Naive B cell (primary cell): ENCODE measurements around the gene NINL. TPM values are rescaled to one million over a fixed set of nuclear protein-coding genes. Genes with fewer than 3 reads are reported as not detected.
"Not testable (repeated sequence)": the region's sequence is repeated elsewhere in the genome, so short reads cannot be mapped to it uniquely, and the experiment has no call there.

Experiments used
- ATAC-seq, 2 donors: fragments of 150-1000 bp; cut with Tn5 transposase; 2 replicates each; pipeline ENCODE4 v1.10.0; 2021; ENCODE audit warnings: low read depth in 2 of 2, mild to moderate bottlenecking in 2 of 2, moderate library complexity in 2 of 2
- DNase-seq: peaks from one replicate; pipeline ENCODE4 v3.0.0; 2022
- H3K27ac Mint-ChIP-seq, 6 donors: one replicate each; pipeline ENCODE4 v1.8.0; 2020 to 2022; ENCODE audit warnings: mild to moderate bottlenecking in 6 of 6, mixed read lengths in 6 of 6, moderate library complexity in 5 of 6, inconsistent platforms in 2 of 6
- H3K27me3 Mint-ChIP-seq, 3 donors: one replicate each; pipeline ENCODE4 v1.8.0; 2021 to 2022; ENCODE audit warnings: mixed read lengths in 3 of 3, mild to moderate bottlenecking in 1 of 3
- H3K36me3 Mint-ChIP-seq, 2 donors: one replicate each; pipeline ENCODE4 v1.8.0; 2020 to 2022; ENCODE audit warnings: mixed read lengths in 2 of 2, inconsistent platforms in 1 of 2, mild to moderate bottlenecking in 1 of 2
- H3K4me1 Mint-ChIP-seq, 3 donors: one replicate each; pipeline ENCODE4 v1.8.0; 2020 to 2022; ENCODE audit warnings: mixed read lengths in 3 of 3, inconsistent platforms in 1 of 3, mild to moderate bottlenecking in 1 of 3, moderate library complexity in 1 of 3
- H3K4me3 Mint-ChIP-seq, 8 donors: one replicate each; pipeline ENCODE4 v1.8.0; 2020 to 2022; ENCODE audit warnings: mild to moderate bottlenecking in 8 of 8, mixed read lengths in 8 of 8, moderate library complexity in 8 of 8, inconsistent platforms in 2 of 8
- H3K9me3 Mint-ChIP-seq, 7 donors: one replicate each; pipeline ENCODE4 v1.8.0; 2020 to 2022; ENCODE audit warnings: mixed read lengths in 7 of 7, mild to moderate bottlenecking in 5 of 7, inconsistent platforms in 2 of 7, moderate library complexity in 1 of 7
- polyA plus RNA-seq, 6 donors: library from polyadenylated mRNA; unstranded; fragments of 300-500 nt; fragmentation: Illumina TruSeq; gene quantifications; one replicate each; pipeline ENCODE4 v1.2.3, GENCODE V29; 2021; ENCODE audit warnings: low read depth in 6 of 6

NINL gene
- under 1 TPM in 4 of 6 donors, not detected in 2; 0.08 to 0.65 (median 0.38) TPM for polyA plus RNA-seq

DNA sequence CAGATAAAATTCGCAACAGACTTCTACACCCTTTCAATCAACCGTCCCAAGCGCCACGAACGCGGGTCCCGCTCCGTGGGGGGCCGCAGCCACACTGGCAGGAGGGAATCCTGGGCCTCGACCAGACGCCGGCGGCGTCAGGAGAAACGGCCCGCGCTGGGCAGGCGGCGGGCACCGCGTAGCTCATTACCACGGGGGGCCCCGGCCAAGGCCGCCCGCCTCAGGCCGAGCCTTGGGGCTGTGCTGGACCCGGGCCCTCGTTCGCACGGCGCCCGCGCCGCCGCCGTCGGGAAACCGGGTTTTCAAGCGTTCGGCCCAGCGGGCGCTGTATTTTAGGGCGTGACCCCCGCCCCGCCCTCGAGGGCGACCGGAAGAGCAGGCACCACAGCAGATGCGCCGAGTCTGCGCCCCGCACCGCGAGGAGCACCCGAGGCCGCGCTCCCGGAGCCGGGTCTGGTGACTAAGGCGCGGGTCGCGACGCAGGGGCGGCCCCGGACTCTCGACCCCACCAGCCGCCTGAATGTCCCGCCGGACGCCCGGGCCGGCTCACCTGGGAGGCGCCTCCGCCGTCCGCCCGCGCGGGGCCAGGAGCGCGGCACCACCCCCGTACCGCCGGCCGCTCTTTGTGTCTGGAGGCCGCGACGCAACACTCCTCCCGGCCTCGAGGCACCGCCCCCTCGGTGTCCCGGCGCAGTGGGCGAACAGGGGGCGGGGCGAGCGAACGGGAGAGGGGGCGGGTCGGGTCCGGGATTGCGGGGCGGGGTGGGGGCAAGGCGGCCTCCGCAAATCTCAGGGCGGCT, at the start of gene NINL:
NINL (minus strand) TSS at position 627 of the 800 bp plus-strand sequence. CDS start 58,944 bp downstream, outside the sequence.
- Mint-ChIP-seq H3K4me1 (peaks cover 4 to 6% (median 6%) of the 10 kb centered on the region in 3 donors), H3K9me3 (peaks cover 0 to 11% (median 3%) of the 10 kb centered on the region in 7 donors), H3K27me3 (peaks cover 18 to 43% (median 36%) of the 10 kb centered on the region in 3 donors), H3K27ac (no peak within 1 kb of the TSS), H3K4me3 (peak within 1 kb of the TSS; percentile 55 to 87 (median 79)), H3K36me3 (no peaks in the 10 kb centered on the region)
- peak; percentile 74 to 75 for ATAC-seq
- peak; percentile 14 for DNase-seq

- Mint-ChIP-seq H3K4me3 (no peak overlapping the region), H3K27me3 (no peaks in the 10 kb centered on the region), H3K27ac (no peak overlapping the region), H3K36me3 (peaks cover 18 to 27% of the 10 kb centered on the region in 2 donors), H3K4me1 (no peaks in the 10 kb centered on the region), H3K9me3 (peaks cover 3 to 21% (median 11%) of the 10 kb centered on the region in 7 donors)
- ATAC-seq (no peak), DNase-seq (no peak)
Observed at GRCh38 chr20:25632940-25633790, 47.8 kb upstream of the NINL start.

GRCh38 chr20:25630615-25631014, 45.3 kb upstream of the NINL start:
- H3K27ac Mint-ChIP-seq, H3K4me1 Mint-ChIP-seq, DNase-seq, H3K27me3 Mint-ChIP-seq, ATAC-seq, H3K4me3 Mint-ChIP-seq: not testable (repeated sequence)
- Mint-ChIP-seq H3K9me3 (peaks cover 0 to 12% (median 6%) of the 10 kb centered on the region in 7 donors), H3K36me3 (peaks cover 13 to 16% of the 10 kb centered on the region in 2 donors)

DNA sequence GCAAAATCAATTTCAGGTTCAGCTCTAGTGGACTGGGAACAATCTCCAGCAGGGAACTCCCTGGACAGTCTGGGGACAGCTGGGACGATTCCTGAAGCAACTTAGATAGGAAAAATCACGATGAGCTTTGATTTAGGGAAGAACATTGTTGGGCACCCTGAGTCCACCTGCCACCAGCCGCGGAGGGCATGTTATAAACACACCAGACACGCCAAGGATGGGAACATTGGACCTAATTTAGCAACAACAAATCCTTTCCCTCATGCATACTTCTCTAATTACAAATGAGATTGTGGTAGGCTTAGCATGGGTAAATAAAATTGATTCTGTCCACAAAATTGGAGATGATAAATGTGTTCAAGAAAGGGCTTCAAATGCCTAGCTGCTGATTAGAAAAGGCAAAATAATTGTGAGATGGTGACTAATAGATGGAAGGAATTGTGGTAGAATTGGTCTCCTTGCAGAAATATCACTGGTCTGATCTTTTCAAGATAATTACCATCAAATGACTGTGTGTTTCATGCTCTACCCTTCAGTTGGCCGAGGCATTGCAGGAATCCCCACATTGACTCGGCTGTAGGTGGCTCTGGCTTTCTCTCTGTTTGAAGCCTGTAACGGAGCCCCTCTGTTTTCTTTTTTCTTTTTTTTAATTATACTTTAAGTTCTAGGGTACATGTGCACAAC, 44.6 kb upstream of the NINL start:
- Mint-ChIP-seq H3K27me3 (no peaks in the 10 kb centered on the region), H3K27ac (peak overlapping the region in 1 of 6 donors; percentile 27), H3K9me3 (peaks cover 0 to 12% (median 6%) of the 10 kb centered on the region in 7 donors), H3K4me3 (no peak overlapping the region), H3K4me1 (no peaks in the 10 kb centered on the region), H3K36me3 (peaks cover 9 to 12% of the 10 kb centered on the region in 2 donors)
- no peak for ATAC-seq
- DNase-seq, result no peak

- Mint-ChIP-seq H3K9me3 (peaks cover 0 to 12% (median 6%) of the 10 kb centered on the region in 7 donors), H3K36me3 (peaks cover 0 to 5% of the 10 kb centered on the region in 2 donors), H3K27ac (peak overlapping the region in 2 of 6 donors; percentile 29 to 39), H3K27me3 (no peaks in the 10 kb centered on the region), H3K4me1 (peaks cover 8 to 25% (median 14%) of the 10 kb centered on the region in 3 donors), H3K4me3 (peak overlapping the region in 1 of 8 donors; percentile 95)
- DNase-seq (no peak), ATAC-seq (no peak)
Observed at GRCh38 chr20:25626779-25627178, 41.4 kb upstream of the NINL start.

GRCh38 chr20:25624500-25624939, 39.2 kb upstream of the NINL start:
- H3K9me3 Mint-ChIP-seq, result peaks cover 0 to 8% (median 3%) of the 10 kb centered on the region in 7 donors
- H3K36me3 Mint-ChIP-seq, result peaks cover 0 to 5% of the 10 kb centered on the region in 2 donors
- peak overlapping the region in 5 of 6 donors; percentile 88 to 97 (median 95) for H3K27ac Mint-ChIP-seq
- peaks cover 15 to 33% (median 23%) of the 10 kb centered on the region in 3 donors for H3K4me1 Mint-ChIP-seq
- no peak for DNase-seq
- ATAC-seq, result no peak
- no peaks in the 10 kb centered on the region for H3K27me3 Mint-ChIP-seq
- peak overlapping the region; percentile 87 to 98 (median 96) for H3K4me3 Mint-ChIP-seq

- H3K4me1 Mint-ChIP-seq, result peaks cover 17 to 35% (median 26%) of the 10 kb centered on the region in 3 donors
- H3K9me3 Mint-ChIP-seq, result peaks cover 0 to 8% (median 3%) of the 10 kb centered on the region in 7 donors
- peak; percentile 82 for DNase-seq
- H3K4me3 Mint-ChIP-seq, result peak within 1 kb of the TSS; percentile 87 to 98 (median 96)
- H3K27ac Mint-ChIP-seq, result peak within 1 kb of the TSS; percentile 83 to 97 (median 94)
- no peaks in the 10 kb centered on the region for H3K27me3 Mint-ChIP-seq
- ATAC-seq, result peak; percentile 78 to 81
- peaks cover 0 to 5% of the 10 kb centered on the region in 2 donors for H3K36me3 Mint-ChIP-seq
Observed at GRCh38 chr20:25623736-25624499, 38.6 kb upstream of the NINL start, which contains the start of gene NANP. TSS of gene NANP (minus strand) at chr20:25624014. CDS start at chr20:25623948, 66 bp downstream.

- H3K36me3 Mint-ChIP-seq, result peaks cover 0 to 5% of the 10 kb centered on the region in 2 donors
- no peak for ATAC-seq
- H3K4me3 Mint-ChIP-seq, result peak overlapping the region; percentile 87 to 98 (median 96)
- H3K27ac Mint-ChIP-seq, result peak overlapping the region in 4 of 6 donors; percentile 93 to 97 (median 96)
- H3K27me3 Mint-ChIP-seq, result no peaks in the 10 kb centered on the region
- H3K9me3 Mint-ChIP-seq, result peaks cover 0 to 7% (median 3%) of the 10 kb centered on the region in 7 donors
- DNase-seq, result peak; percentile 18
- H3K4me1 Mint-ChIP-seq, result peaks cover 17 to 35% (median 26%) of the 10 kb centered on the region in 3 donors
Observed at GRCh38 chr20:25623225-25623735, 37.9 kb upstream of the NINL start.

GRCh38 chr20:25622450-25623224, 37.3 kb upstream of the NINL start:
- H3K4me1 Mint-ChIP-seq, result peaks cover 17 to 35% (median 26%) of the 10 kb centered on the region in 3 donors
- H3K27ac Mint-ChIP-seq, result peak overlapping the region; percentile 53 to 97 (median 88)
- no peak for ATAC-seq
- no peaks in the 10 kb centered on the region for H3K36me3 Mint-ChIP-seq
- H3K9me3 Mint-ChIP-seq, result peaks cover 0 to 3% (median 0%) of the 10 kb centered on the region in 7 donors
- no peak for DNase-seq
- no peaks in the 10 kb centered on the region for H3K27me3 Mint-ChIP-seq
- peak overlapping the region; percentile 87 to 98 (median 96) for H3K4me3 Mint-ChIP-seq

DNA sequence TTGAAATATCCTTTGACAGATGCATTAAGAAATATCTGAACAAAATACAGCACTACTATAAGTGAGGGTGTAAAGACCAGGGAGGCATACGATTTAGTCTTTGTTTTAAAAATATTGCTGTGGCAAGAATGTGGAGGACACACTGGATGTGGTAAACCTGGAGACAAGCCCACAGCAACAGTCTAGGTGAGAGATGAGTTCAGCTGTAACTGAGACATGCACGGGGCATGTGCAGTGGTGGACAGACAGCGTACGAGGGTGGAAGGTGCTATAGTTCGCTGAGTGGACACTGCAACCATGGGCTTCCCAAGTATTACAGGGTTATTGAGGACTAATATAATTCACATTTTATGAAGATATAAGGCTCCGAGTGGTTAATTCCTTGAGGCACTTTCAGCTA, 36.7 kb upstream of the NINL start:
- H3K27me3 Mint-ChIP-seq, result no peaks in the 10 kb centered on the region
- H3K4me1 Mint-ChIP-seq, result peaks cover 17 to 35% (median 26%) of the 10 kb centered on the region in 3 donors
- H3K36me3 Mint-ChIP-seq, result no peaks in the 10 kb centered on the region
- no peak for ATAC-seq
- H3K4me3 Mint-ChIP-seq, result peak overlapping the region; percentile 87 to 98 (median 96)
- H3K27ac Mint-ChIP-seq, result peak overlapping the region in 3 of 6 donors; percentile 64 to 95 (median 93)
- DNase-seq, result no peak
- H3K9me3 Mint-ChIP-seq, result peaks cover 0 to 3% (median 0%) of the 10 kb centered on the region in 7 donors

DNA sequence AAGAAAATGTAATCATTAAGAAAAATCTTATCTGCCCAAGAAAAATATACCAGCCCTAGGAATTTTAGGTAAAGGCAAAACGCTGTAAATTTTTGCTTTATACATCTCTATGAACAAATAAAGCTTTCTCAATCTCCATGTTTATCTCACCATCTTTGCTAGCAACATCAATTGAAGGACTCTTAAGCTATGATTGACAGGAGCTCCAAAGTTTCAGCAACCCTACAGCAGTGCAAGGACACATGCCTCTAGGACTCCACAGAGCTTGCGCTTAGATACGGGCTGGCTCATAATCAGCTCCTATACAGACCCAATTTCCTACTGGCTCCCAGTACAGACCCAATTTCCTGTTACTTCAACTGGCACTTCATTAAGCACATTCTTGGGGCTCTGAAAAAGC, 34.2 kb upstream of the NINL start:
- Mint-ChIP-seq H3K9me3 (peaks cover 0 to 1% (median 0%) of the 10 kb centered on the region in 7 donors), H3K27me3 (no peaks in the 10 kb centered on the region), H3K27ac (peak overlapping the region in 2 of 6 donors; percentile 15 to 26), H3K4me3 (no peak overlapping the region), H3K36me3 (peaks cover 7 to 9% of the 10 kb centered on the region in 2 donors), H3K4me1 (peaks cover 17 to 33% (median 25%) of the 10 kb centered on the region in 3 donors)
- no peak for ATAC-seq
- no peak for DNase-seq
